SHP77 treated with DMSO at 0.1 percent for 48 hours (cell line): ENCODE data around the gene PRSS27.
A peak's percentile ranks its signal among the peaks of the same experiment; 100 is the strongest.

Source experiments
- DNase-seq: peaks from one replicate; lab custom pipeline; 2025; lab: John Stamatoyannopoulos, UW

The PRSS27 gene

GRCh38 chr16:2751577-2752034 is 31.6 kb upstream of the PRSS27 start:
- DNase-seq, result peak; percentile 77

DNA sequence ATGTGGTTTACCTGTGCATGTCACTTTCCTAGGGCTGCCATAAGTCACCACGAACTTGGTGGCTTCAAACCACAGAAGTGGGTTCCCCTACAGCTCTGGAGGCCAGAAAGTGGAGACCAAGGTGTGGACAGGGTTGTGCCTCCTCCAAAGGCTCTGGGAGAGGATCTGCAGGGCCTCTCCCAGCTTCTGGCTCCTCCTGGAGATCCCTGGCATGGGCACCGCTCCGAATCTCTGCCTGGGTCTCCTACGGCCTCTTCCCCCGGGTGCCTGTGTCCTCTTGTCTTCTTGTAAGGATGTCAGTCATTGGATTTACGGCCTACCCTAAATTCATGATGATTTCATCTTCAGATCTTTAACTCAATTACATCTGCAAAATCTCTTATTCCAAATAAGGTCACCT is 29.9 kb upstream of the PRSS27 start:
- no peak for DNase-seq

GRCh38 chr16:2749476-2749875 is 29.5 kb upstream of the PRSS27 start:
- no peak for DNase-seq

DNA sequence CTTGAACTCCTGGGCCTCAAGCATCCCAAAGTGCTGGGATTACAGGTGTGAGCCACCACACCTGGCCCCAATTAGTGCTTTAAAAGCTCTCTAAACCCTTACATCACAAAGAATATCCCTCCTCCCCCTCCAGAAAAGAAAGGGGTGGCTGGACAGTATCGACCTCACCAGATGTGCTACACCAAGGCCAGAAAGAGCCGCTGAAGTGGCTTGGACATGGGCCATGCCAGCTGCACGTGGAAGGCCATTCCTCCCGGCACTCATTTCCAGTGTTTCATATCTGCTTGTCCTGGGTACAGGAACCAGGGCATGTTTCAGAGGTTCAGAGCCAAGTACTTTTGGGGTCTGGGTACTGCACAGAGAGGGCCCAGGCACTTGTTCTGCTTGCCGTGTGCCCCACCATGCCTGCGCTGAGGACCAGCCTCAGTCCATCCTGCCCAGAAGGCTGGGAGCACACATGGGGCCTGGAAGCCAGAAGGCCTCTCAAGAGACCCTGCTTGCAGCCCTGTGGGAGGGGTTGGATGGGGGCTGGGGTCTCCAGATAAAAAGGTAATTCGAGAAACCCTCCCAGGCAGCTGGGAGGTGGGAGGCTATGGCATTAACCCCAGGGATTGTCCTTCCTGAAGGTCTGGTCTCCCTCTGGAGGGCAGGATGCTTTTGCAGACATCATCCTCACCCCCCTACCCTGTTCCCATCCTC is 28.9 kb upstream of the PRSS27 start:
- DNase-seq, result peak; percentile 44

DNA sequence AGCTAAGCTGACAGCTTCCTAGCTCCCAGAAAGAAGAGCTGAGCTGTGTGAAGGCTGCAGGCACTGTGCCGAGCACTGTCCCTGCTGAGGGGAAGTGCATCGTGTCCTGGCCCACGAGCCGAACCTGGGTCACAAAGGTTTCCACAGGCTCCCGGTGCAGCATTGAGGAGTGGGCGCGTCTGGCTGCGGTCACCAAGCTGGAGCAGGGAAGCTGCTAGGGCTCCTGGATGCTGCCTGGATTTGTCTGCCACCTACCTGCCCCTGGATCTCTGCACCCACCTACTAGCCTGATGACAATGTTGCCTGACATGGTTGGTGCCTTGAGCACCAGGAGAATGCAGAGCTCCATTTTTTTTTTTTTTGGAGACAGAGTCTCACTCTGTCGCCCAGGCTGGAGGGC is 25.9 kb upstream of the PRSS27 start:
- no peak for DNase-seq

GRCh38 chr16:2745116-2745890 is 25.3 kb upstream of the PRSS27 start:
- no peak for DNase-seq

GRCh38 chr16:2744711-2745110 is 24.7 kb upstream of the PRSS27 start:
- DNase-seq, result no peak

DNA sequence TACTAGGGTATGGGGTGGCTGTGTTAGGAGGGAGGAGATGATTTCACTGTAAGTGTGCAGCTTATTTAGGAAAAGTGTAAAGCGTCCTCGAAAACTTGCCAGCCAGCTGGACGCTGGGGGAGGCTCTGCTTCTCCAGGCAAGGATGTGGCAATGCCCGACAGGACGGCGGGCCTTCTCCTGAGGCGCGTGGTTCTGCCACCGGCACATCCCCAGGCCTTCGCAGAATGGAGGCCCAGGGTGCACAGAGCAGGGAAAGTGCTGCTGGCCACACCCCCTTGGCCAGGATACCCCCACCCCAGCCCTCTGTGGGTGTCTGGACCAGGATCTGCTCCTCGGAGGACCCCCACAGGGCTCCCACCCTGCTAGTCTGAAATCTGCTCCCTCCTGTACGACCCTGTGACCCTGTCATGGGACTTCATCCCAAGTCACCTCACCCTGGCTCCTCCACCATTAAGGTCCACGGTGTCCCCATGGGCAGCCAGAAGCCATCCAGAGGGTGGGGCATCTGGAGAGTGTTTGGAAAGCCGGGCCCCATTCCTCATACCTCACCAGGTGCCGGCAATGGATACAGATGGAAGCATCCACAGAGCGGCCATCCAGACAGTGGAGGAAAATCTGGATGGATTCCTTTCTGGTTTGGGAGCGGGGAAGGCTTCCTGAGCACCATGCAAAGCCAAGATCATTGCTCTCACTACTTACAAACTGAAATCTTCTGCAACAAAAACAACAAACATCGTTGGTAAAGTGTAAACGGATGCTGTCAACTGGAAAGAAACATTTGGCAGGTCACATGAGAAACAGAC is 23.2 kb upstream of the PRSS27 start:
- no peak for DNase-seq

DNA sequence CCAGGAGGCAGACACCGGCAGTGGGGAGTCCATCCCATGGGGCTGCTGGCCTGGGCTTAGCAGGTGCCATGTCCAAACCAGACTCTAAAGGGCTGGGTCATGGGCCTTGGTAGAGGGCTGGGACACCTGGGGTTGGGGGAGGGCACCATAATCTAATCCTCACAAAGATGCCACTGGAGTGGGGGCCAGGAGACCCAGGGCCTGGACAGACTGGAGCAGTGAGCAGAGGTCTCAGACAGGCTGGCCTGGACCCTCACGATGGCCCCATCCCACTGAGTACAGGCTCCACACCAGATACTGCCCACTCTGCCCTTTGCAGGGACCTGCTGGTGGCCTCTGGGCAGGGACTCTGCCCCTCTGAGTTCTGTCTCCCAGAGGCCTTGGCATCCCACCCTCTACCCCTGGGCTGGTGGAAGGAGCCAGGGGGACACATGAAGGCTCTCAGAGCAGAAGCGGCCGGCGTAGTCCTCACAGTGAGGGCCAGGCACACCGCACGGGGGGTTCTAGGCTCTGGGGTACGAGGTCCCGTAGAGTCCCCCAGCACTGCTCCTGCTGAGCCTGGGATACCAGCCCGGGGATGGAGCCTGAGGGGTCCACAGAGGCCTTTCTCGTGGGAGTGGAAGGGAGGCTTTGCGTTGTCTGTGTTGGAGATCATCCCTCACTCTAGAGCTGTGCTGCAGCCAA is 22.4 kb upstream of the PRSS27 start:
- no peak for DNase-seq

GRCh38 chr16:2741168-2741567 is 21.1 kb upstream of the PRSS27 start:
- DNase-seq, result no peak

- DNase-seq, result no peak
Observed at GRCh38 chr16:2740476-2740875, 20.5 kb upstream of the PRSS27 start.

DNA sequence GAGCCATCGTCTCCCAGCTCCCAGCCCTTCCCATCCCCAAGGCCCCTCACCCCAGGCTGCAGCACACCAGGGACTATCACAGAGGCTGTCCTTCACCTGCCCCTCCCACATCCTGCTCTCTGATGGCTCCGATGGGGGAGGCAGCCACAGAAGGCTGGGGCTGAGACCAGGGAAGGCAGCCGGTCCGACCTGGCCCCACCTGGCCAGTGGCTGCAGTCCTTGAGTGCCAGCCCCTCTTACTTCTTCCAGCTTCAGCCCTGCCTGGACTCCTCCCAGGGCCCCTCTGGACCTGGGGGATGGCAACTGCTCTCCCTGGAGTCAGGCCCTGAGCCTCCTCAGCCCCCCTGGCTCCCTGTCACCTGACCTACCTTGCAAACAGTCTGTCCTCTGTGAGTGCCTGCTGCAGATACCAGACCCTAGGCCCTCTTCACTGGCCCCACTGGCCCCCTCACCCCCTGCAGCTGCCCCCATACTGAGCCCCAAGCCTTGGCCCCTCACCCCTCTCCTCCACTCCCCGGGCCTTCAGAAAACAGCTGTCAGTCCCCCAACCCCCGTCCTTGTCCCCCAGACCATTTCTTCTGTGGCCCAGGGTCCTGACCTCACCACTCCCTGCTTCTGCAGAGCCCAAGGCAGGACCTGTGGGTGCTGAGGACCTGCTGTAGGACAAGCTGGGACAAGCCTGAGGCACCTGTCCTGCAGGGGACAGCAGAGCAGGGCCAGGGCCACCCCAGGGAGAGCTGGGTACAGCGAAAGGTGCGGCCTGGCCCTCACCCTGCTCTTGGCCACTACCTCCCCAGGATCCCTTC is 19.8 kb upstream of the PRSS27 start:
- no peak for DNase-seq

GRCh38 chr16:2738615-2739014 is 18.6 kb upstream of the PRSS27 start:
- no peak for DNase-seq

DNA sequence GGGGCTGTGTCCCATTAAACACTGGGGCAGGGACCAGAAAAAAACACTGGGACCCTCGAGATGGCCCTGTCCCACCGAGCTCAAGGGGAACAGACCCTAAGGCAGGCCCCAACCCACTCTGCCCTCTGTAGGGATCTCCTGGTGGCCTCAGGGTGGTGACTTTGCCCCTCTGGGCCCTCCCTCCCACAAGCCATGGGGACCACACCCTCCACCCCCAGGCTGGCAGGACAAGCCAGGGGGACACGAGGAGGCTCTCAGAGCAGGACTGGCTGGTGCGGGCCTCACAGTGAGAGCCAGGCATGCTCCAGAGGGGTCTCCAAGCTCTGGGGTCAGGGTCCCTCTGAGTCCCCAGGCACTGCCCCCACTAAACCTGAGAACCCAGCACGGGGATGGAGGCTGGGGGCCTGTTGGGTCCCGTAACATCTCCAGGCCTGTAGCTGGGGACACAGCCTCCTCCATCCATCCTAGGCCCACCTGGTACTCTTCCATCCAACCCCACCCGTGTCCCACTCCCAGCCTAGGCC is 17.9 kb upstream of the PRSS27 start:
- DNase-seq, result no peak

DNA sequence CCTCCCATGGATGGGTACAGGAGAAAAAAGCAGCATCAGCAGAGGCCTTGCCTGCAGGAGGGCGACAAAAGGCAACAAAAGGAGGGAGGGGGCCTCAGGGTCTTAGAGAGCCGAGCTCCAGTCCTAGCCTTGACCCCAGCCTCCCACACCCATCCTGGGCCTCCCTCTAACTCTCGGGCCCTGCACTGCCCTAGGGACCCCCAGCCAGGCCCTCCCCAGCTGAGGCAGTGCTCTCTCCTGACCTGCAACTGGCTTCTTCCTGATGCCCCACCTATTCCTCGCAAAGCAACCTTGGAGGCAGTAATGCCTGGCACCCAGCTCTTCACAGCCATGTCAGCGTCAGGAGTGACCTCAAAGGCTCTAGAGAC is 17.2 kb upstream of the PRSS27 start:
- no peak for DNase-seq

GRCh38 chr16:2736476-2737237 is 16.6 kb upstream of the PRSS27 start:
- DNase-seq, result no peak

GRCh38 chr16:2734844-2735515 is 15.0 kb upstream of the PRSS27 start:
- no peak for DNase-seq

DNA sequence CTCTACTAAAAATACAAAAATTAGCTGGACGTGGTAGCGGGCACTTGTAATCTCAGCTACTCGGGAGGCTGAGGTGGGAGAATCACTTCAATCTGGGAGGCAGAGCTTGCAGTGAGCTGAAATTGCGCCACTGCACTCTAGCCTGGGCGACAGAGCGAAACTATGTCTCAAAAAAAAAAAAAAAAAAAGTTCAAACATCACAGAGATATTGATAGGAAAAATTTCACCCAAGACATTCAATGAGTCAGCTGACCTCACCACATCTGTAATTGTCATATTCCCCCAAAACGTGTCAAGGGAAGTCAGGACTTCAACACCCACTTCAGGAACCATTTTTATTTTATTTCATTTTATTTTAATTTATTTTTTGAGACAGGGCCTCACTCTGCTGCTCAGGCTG is 8.0 kb upstream of the PRSS27 start:
- no peak for DNase-seq

DNA sequence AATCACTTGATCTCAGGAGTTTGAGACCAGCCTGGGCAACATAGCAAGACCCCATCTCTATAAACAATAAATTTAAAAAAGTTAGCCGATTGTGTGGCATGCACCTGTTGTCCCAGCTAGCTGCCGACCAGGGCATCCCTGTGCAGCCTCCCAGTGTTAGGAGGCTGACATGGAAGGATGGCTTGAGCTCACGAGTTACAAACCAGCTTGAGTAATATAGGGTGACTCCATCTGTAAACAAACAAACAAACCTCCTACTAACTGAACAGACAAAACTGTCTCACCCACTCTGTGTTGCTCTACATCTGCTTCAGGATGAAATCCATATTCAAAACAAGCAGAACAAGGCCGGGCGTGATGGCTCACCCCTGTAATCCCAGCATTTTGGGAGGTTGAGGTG is 6.9 kb upstream of the PRSS27 start:
- no peak for DNase-seq

DNA sequence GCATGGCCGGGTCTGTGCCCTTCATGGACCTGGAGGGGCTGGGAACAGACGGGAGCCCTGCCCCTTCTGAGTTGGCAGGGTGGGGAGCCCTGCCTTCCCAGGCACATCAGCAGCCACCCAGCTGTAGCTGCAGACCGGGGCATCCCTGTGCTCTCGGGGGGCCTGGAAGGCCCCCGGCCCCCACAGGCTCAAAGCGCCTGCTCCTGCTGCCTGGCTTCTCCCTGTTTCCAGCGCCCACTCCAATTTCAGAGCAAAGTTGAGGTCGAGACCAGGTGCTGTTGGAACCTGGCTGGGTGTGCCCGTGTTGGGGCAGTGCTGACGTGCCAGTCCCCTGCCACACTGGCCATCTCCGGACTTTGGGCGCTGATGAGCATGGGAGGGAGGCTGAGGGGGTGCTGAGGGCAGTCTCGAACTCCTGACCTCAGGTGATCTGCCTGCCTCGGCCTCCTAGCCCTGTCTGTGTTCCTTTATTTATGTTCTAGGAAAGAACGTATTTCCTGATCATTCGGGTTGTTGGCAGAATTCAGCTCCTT is 4.9 kb upstream of the PRSS27 start:
- DNase-seq, result no peak
